ENCODE data around the gene ARID1B.

The ARID1B gene

GRCh38 chr6:156776840-156777576, at the start of gene ARID1B:
Gene ARID1B (plus strand): TSS chr6:156777378. CDS start chr6:156777681, 303 bp downstream.
- DNase-seq (ENCODE audit: low read depth), result no peak

GRCh38 chr6:156727715-156728385, 49.3 kb upstream of the ARID1B start:
- no peak for DNase-seq (ENCODE audit: low read depth)

GRCh38 chr6:156729248-156729647, 47.9 kb upstream of the ARID1B start:
- DNase-seq (ENCODE audit: low read depth), result peak; percentile 27

- DNase-seq (ENCODE audit: low read depth), result peak; percentile 14
Observed at GRCh38 chr6:156731396-156731795, 45.8 kb upstream of the ARID1B start.

GRCh38 chr6:156735751-156736150, 41.4 kb upstream of the ARID1B start:
- no peak for DNase-seq (ENCODE audit: low read depth)

GRCh38 chr6:156740604-156741003, 36.6 kb upstream of the ARID1B start:
- no peak for DNase-seq (ENCODE audit: low read depth)

- DNase-seq (ENCODE audit: low read depth), result no peak
Observed at GRCh38 chr6:156741287-156742073, 35.7 kb upstream of the ARID1B start.

GRCh38 chr6:156747715-156748114, 29.5 kb upstream of the ARID1B start:
- DNase-seq (ENCODE audit: low read depth), result no peak

GRCh38 chr6:156748504-156748903, 28.7 kb upstream of the ARID1B start:
- DNase-seq (ENCODE audit: low read depth), result no peak

GRCh38 chr6:156752666-156753301, 24.4 kb upstream of the ARID1B start:
- no peak for DNase-seq (ENCODE audit: low read depth)

GRCh38 chr6:156756630-156757610, 20.3 kb upstream of the ARID1B start:
- DNase-seq (ENCODE audit: low read depth), result no peak

GRCh38 chr6:156757849-156758248, 19.3 kb upstream of the ARID1B start:
- DNase-seq (ENCODE audit: low read depth), result no peak

- DNase-seq (ENCODE audit: low read depth), result no peak
Observed at GRCh38 chr6:156760377-156760776, 16.8 kb upstream of the ARID1B start.

GRCh38 chr6:156762547-156762946, 14.6 kb upstream of the ARID1B start:
- no peak for DNase-seq (ENCODE audit: low read depth)

GRCh38 chr6:156765117-156765516, 12.1 kb upstream of the ARID1B start:
- DNase-seq (ENCODE audit: low read depth), result no peak

GRCh38 chr6:156767603-156768467, 9.3 kb upstream of the ARID1B start:
- DNase-seq (ENCODE audit: low read depth), result no peak

GRCh38 chr6:156771047-156771446, 6.1 kb upstream of the ARID1B start:
- no peak for DNase-seq (ENCODE audit: low read depth)

- DNase-seq (ENCODE audit: low read depth), result no peak
Observed at GRCh38 chr6:156771761-156772160, 5.4 kb upstream of the ARID1B start.

GRCh38 chr6:156773476-156773875, 3.7 kb upstream of the ARID1B start:
- no peak for DNase-seq (ENCODE audit: low read depth)

Data from HS-27A (cell line).